IMR-90 (cell line): ENCODE measurements around the gene DAB1. TPM values are rescaled to one million over a fixed set of nuclear protein-coding genes. Genes with fewer than 3 reads are reported as not detected.

ENCODE experiments used
- ATAC-seq: fragments of 200-7000 bp; cut with Tn5 transposase; 2 replicates; pipeline ENCODE4 v1.9.1; 2020; ENCODE audit warnings: low read depth, mild to moderate bottlenecking, moderate library complexity
- BruUV-seq: library from RNA; stranded (reverse); fragments of 400-500 nt; replicated peaks from 2 replicates; lab custom pipeline; 2021; lab: Mats Ljungman, UMichigan
- CTCF ChIA-PET: fragments of 300-600 bp; formaldehyde crosslinking; extraction: SDS; loops from one replicate; lab custom pipeline; 2021; ENCODE audit warnings: antibody characterized with exemption; lab: Yijun Ruan, JAX
- POLR2A ChIA-PET: fragments of 300-600 bp; sonication (Branson Sonifier 250); formaldehyde crosslinking; loops from one replicate; lab custom pipeline; 2022; ENCODE audit warnings: antibody characterized with exemption; ENCODE audit not compliant: unreplicated experiment; lab: Charles Lee
- DNase-seq: peaks from one replicate; pipeline ENCODE4 v3.0.0; 2013
- H2AFZ ChIP-seq: replicated peaks from 2 replicates; pipeline ENCODE3; 2013; ENCODE audit warnings: low read length, mild to moderate bottlenecking; ENCODE audit not compliant: poor library complexity
- H2AK5ac ChIP-seq: 2 replicates; pipeline ENCODE4 v1.6.1; 2013; ENCODE audit warnings: low read depth, low read length, inconsistent platforms
- H2AK9ac ChIP-seq: replicated peaks from 2 replicates; pipeline ENCODE3; 2013; ENCODE audit warnings: mild to moderate bottlenecking, low read depth, low read length, moderate library complexity; ENCODE audit not compliant: poor library complexity
- H2BK120ac ChIP-seq: 2 replicates; pipeline ENCODE4 v1.6.1; 2013; ENCODE audit warnings: low read depth, low read length, inconsistent platforms
- H2BK15ac ChIP-seq: 3 replicates; pipeline ENCODE4 v1.6.1; 2013; ENCODE audit warnings: low read depth, low read length, inconsistent platforms
- H2BK20ac ChIP-seq: 2 replicates; pipeline ENCODE4 v1.6.1; 2013; ENCODE audit warnings: low read depth, mild to moderate bottlenecking, inconsistent platforms, low read length, moderate library complexity
- H2BK5ac ChIP-seq: 2 replicates; pipeline ENCODE4 v1.6.1; 2013; ENCODE audit warnings: mild to moderate bottlenecking, low read depth, low read length, inconsistent platforms; ENCODE audit not compliant: poor library complexity, severe bottlenecking
- H3K14ac ChIP-seq: replicated peaks from 2 replicates; pipeline ENCODE4 v1.6.1; 2013; ENCODE audit warnings: low read depth, low read length, inconsistent platforms
- H3K18ac ChIP-seq: 2 replicates; pipeline ENCODE4 v1.6.1; 2013; ENCODE audit warnings: low read depth, low read length, control low read depth
- H3K23ac ChIP-seq: 2 replicates; pipeline ENCODE4 v1.6.1; 2013; ENCODE audit warnings: low read depth, low read length, inconsistent platforms
- H3K27ac ChIP-seq: 2 replicates; pipeline ENCODE4 v1.5.1; 2013; ENCODE audit warnings: mild to moderate bottlenecking, control low read depth, low read length; ENCODE audit not compliant: insufficient read depth
- H3K27me3 ChIP-seq: 2 replicates; pipeline ENCODE4 v1.6.1; 2013; ENCODE audit warnings: low read length; ENCODE audit not compliant: control insufficient read depth, insufficient read depth
- H3K36me3 ChIP-seq: 2 replicates; pipeline ENCODE4 v1.6.1; 2013; ENCODE audit warnings: low read length, mixed read lengths; ENCODE audit not compliant: control insufficient read depth, insufficient read depth
- H3K4ac ChIP-seq: 2 replicates; pipeline ENCODE4 v1.6.1; 2013; ENCODE audit warnings: low read depth, low read length, inconsistent platforms
- H3K4me1 ChIP-seq: 2 replicates; pipeline ENCODE4 v1.6.1; 2013; ENCODE audit warnings: low read length, mixed read lengths; ENCODE audit not compliant: control insufficient read depth, insufficient read depth
- H3K4me2 ChIP-seq: 2 replicates; pipeline ENCODE4 v1.6.1; 2013; ENCODE audit warnings: low read depth, mild to moderate bottlenecking, control low read depth, low read length, moderate library complexity
- H3K4me3 ChIP-seq: 2 replicates; pipeline ENCODE4 v1.5.1; 2013; ENCODE audit warnings: low read depth, mild to moderate bottlenecking, control low read depth, low read length, moderate library complexity; ENCODE audit not compliant: insufficient read depth
- H3K56ac ChIP-seq: 2 replicates; pipeline ENCODE4 v1.6.1; 2013; ENCODE audit warnings: low read length, inconsistent platforms; ENCODE audit not compliant: insufficient read depth; ENCODE audit errors: extremely low read depth
- H3K79me1 ChIP-seq, 2 experiments: 2 replicates each; pipeline ENCODE4 v1.6.1; 2013; ENCODE audit warnings: low read length in 2 of 2, inconsistent platforms in 1 of 2, low read depth in 1 of 2
- H3K9ac ChIP-seq: 2 replicates; pipeline ENCODE4 v1.6.1; 2013; ENCODE audit warnings: low read depth, low read length, control low read depth
- H3K9me1 ChIP-seq: 2 replicates; pipeline ENCODE4 v1.6.1; 2013; ENCODE audit warnings: low read length, inconsistent platforms; ENCODE audit not compliant: insufficient read depth
- H3K9me3 ChIP-seq: 2 replicates; pipeline ENCODE4 v1.6.1; 2013; ENCODE audit warnings: low read length; ENCODE audit not compliant: control insufficient read depth, insufficient read depth
- H4K20me1 ChIP-seq: 2 replicates; pipeline ENCODE4 v1.6.1; 2013; ENCODE audit warnings: low read length, inconsistent platforms; ENCODE audit not compliant: insufficient read depth
- H4K5ac ChIP-seq: 2 replicates; pipeline ENCODE4 v1.6.1; 2013; ENCODE audit warnings: mild to moderate bottlenecking, low read depth, low read length, control low read depth
- H4K8ac ChIP-seq, 2 experiments: 2 replicates each; pipeline ENCODE4 v1.6.1; 2013; ENCODE audit warnings: low read depth in 2 of 2, low read length in 2 of 2, control low read depth in 1 of 2, inconsistent platforms in 1 of 2
- H4K91ac ChIP-seq: 2 replicates; pipeline ENCODE4 v1.6.1; 2013; ENCODE audit warnings: low read depth, low read length, inconsistent platforms; ENCODE audit not compliant: insufficient read depth
- MAFK ChIP-seq: IDR thresholded peaks from 2 replicates; pipeline ENCODE4 v1.6.1; 2012; ENCODE audit warnings: low read depth, low read length, improper control_type of control experiment
- RAD21 ChIP-seq: IDR thresholded peaks from 2 replicates; pipeline ENCODE4 v1.6.1; 2012; ENCODE audit warnings: low read length, improper control_type of control experiment
- RCOR1 ChIP-seq: IDR thresholded peaks from 2 replicates; pipeline ENCODE4 v1.6.1; 2012; ENCODE audit warnings: mild to moderate bottlenecking, low read length, improper control_type of control experiment; ENCODE audit not compliant: insufficient replicate concordance
- WGBS, 2 experiments: methylation state at CpG; one replicate each; pipeline versions ENCODE4 v1.1.5 to v1.1.7; 2013; ENCODE audit warnings: missing lambda C conversion rate in 2 of 2; ENCODE audit not compliant: insufficient read length in 1 of 2; ENCODE audit errors: extremely low coverage in 2 of 2; 5-methylcytosine and 5-hydroxymethylcytosine counted together
- dilution Hi-C: fragments of 300-500 bp; cut with HindIII; formaldehyde crosslinking; loops from one replicate; pipeline ENCODE4 v1.14.3; 2018; ENCODE audit warnings: low sequenced_read_pairs; ENCODE audit not compliant: unreplicated experiment
- in situ Hi-C: fragments of 300-500 bp; cut with MboI; formaldehyde crosslinking; loops from 3 replicates; pipeline ENCODE4 v1.14.3; 2019; ENCODE audit warnings: low sequenced_read_pairs, inconsistent platforms, mixed read lengths
- intact Hi-C: fragments of 100-400 bp; cut with micrococcal nuclease; formaldehyde crosslinking; loops from 2 replicates; pipeline ENCODE4 v1.10.0; 2022
- polyA plus RNA-seq, 3 experiments: library from polyadenylated mRNA; depleted of rRNA; stranded (reverse); fragments of >200 nt; gene quantifications; 2 replicates each; pipeline ENCODE4 v1.2.3, GENCODE V29; 2012; ENCODE audit warnings: low replicate concordance in 1 of 3
- total RNA-seq: library from RNA; depleted of rRNA; stranded (reverse); fragments of >200 nt; gene quantifications from 2 replicates; pipeline ENCODE4 v1.2.3, GENCODE V29; 2012

DAB1 gene
- total and polyA plus RNA-seq, 2 of the 4 experiments (the other 2 are of a cell fraction): 0.18 to 0.41 TPM

GRCh38 chr1:57192222-57192621 is 231.6 kb downstream of the DAB1 start:
- no CpG with 5 or more reads among the region's 2 CpGs for WGBS, 2 experiments
- no peaks in the 10 kb centered on the region for H3K79me1 ChIP-seq
- H2AK9ac ChIP-seq: no peak overlapping the region
- H3K4ac ChIP-seq: no peak overlapping the region
- H2AK5ac ChIP-seq: no peak overlapping the region
- H3K23ac ChIP-seq: no peak overlapping the region
- dilution Hi-C loops: no loop called here
- ChIA-PET CTCF (no interaction called here), POLR2A (no interaction called here)
- H3K14ac ChIP-seq: no peak overlapping the region
- H2BK120ac ChIP-seq: no peak overlapping the region
- intact Hi-C loops: no loop called here
- no peak overlapping the region; the same call in 1 of the 2 replicates for H3K56ac ChIP-seq
- no peak overlapping the region for H2BK5ac ChIP-seq
- no peaks in the 10 kb centered on the region for H3K27me3 ChIP-seq
- no peak overlapping the region for H2AFZ ChIP-seq
- H3K4me3 ChIP-seq: no peak overlapping the region
- no peak overlapping the region for H4K5ac ChIP-seq
- H3K4me1 ChIP-seq: no peaks in the 10 kb centered on the region
- H3K9me1 ChIP-seq: no peaks in the 10 kb centered on the region
- no peak overlapping the region for H3K9ac ChIP-seq
- no peak for DNase-seq
- TF ChIP-seq MAFK: no peak
- TF ChIP-seq RCOR1: no peak
- TF ChIP-seq RAD21: no peak
- H4K8ac ChIP-seq: no peak overlapping the region
- no peaks in the 10 kb centered on the region for H3K9me3 ChIP-seq
- no peak overlapping the region for H3K4me2 ChIP-seq
- no peak for ATAC-seq
- no peaks in the 10 kb centered on the region for H4K20me1 ChIP-seq
- in situ Hi-C loops: no loop called here
- H2BK15ac ChIP-seq: no peak overlapping the region
- H2BK20ac ChIP-seq: no peak overlapping the region
- H3K27ac ChIP-seq: no peak overlapping the region
- no peak overlapping the region for H3K18ac ChIP-seq
- no TSS peak for BruUV-seq
- H4K91ac ChIP-seq: no peak overlapping the region
- no peaks in the 10 kb centered on the region for H3K36me3 ChIP-seq
